Tibial nerve (tissue), 4 donors: ENCODE results near the gene KCNH2. TPM values are rescaled to one million over a fixed set of nuclear protein-coding genes. Genes with fewer than 3 reads are reported as not detected.

Experiments
- DNase-seq, 2 donors: peaks; one replicate each; pipeline ENCODE4 v3.0.0-alpha.2; 2019; ENCODE audit warnings: low spot score in 2 of 2
- H3K27ac ChIP-seq, 4 donors: fragments of 200-600 bp; sonication (generic) in 3 of 4; one replicate each; pipeline ENCODE4 v1.5.1; 2017 to 2019; ENCODE audit warnings: mild to moderate bottlenecking in 1 of 4
- H3K27me3 ChIP-seq, 2 donors: fragments of 200-600 bp; sonication (generic) in 1 of 2; one replicate each; pipeline versions ENCODE4 v1.5.1 to v1.6.0; 2017 to 2019
- H3K36me3 ChIP-seq, 3 donors: fragments of 200-600 bp; sonication (generic); one replicate each; pipeline ENCODE4 v1.5.1; 2018 to 2019
- H3K4me1 ChIP-seq, 4 donors: fragments of 200-600 bp; sonication (generic) in 3 of 4; one replicate each; pipeline ENCODE4 v1.5.1; 2017 to 2019
- H3K4me3 ChIP-seq, 4 donors: fragments of 200-600 bp; sonication (generic) in 3 of 4; one replicate each; pipeline ENCODE4 v1.5.1; 2017 to 2019; ENCODE audit warnings: mild to moderate bottlenecking in 1 of 4, moderate library complexity in 1 of 4
- H3K9me3 ChIP-seq, 4 donors: fragments of 200-600 bp; sonication (generic) in 3 of 4; one replicate each; pipeline ENCODE4 v1.5.1; 2017 to 2019
- CTCF ChIP-seq, 5 experiments: fragments of 200-600 bp in 3 of 5; fragments of 450-650 bp in 2 of 5; sonication (generic) in 3 of 5; IDR thresholded peaks; one replicate each; pipeline ENCODE4 v1.5.1; 2016 to 2019; ENCODE audit warnings: antibody characterized with exemption in 5 of 5, mild to moderate bottlenecking in 3 of 5, moderate library complexity in 2 of 5
- EP300 ChIP-seq, 2 donors: sonication (generic); formaldehyde crosslinking; IDR thresholded peaks; one replicate each; pipeline ENCODE4 v1.6.1; 2017; ENCODE audit warnings: antibody characterized with exemption in 2 of 2, mild to moderate bottlenecking in 1 of 2
- POLR2A ChIP-seq, 2 donors: fragments of 450-650 bp; IDR thresholded peaks; one replicate each; pipeline ENCODE4 v1.6.1; 2017; ENCODE audit warnings: antibody characterized with exemption in 2 of 2, mild to moderate bottlenecking in 2 of 2, moderate library complexity in 2 of 2
- WGBS, 2 donors: methylation state at CpG; one replicate each; pipeline ENCODE4 v1.1.5; 2018; 5-methylcytosine and 5-hydroxymethylcytosine counted together
- total RNA-seq, 4 donors: library from RNA; depleted of rRNA; stranded (reverse); fragments of >200 nt; gene quantifications; one replicate each; pipeline ENCODE4 v1.1.0, GENCODE V29; 2016

Gene KCNH2
- total RNA-seq, 4 donors from 2014 or later: 1.5 to 9.0 (median 2.4) TPM

GRCh38 chr7:150945853-150946420, 32.2 kb downstream of the KCNH2 start:
- Histone ChIP-seq H3K4me3 (no peak overlapping the region), H3K4me1 (peaks cover 0 to 24% (median 19%) of the 10 kb centered on the region in 4 donors), H3K27me3 (peaks cover 0 to 33% of the 10 kb centered on the region in 2 donors), H3K36me3 (no peaks in the 10 kb centered on the region), H3K27ac (peak overlapping the region; percentile 69 to 92 (median 86)), H3K9me3 (no peaks in the 10 kb centered on the region)
- TF ChIP-seq EP300 (IDR thresholded peaks at IDR 0.05) (peak; percentile 66 to 76), CTCF (IDR thresholded peaks at IDR 0.05) (no peak), POLR2A (IDR thresholded peaks at IDR 0.05) (peak in 1 of 2 donors; percentile 40)
- DNase-seq: peak; percentile 15 to 39
- WGBS, 2 donors: 40 to 51% methylated on average over 17 of the region's 17 CpGs

- H3K9me3 ChIP-seq: no peaks in the 10 kb centered on the region
- 33 to 40% methylated on average over 15 to 19 of the region's 19 CpGs for WGBS, 2 donors
- DNase-seq: peak in 1 of 2 donors; percentile 8
Observed at GRCh38 chr7:150945171-150945852, 32.8 kb downstream of the KCNH2 start.

GRCh38 chr7:150944066-150945042, 33.8 kb downstream of the KCNH2 start:
- Histone ChIP-seq H3K9me3 (no peaks in the 10 kb centered on the region), H3K36me3 (no peaks in the 10 kb centered on the region), H3K4me1 (peaks cover 0 to 24% (median 19%) of the 10 kb centered on the region in 4 donors), H3K27me3 (peaks cover 0 to 24% of the 10 kb centered on the region in 2 donors), H3K4me3 (no peak overlapping the region), H3K27ac (peak overlapping the region; percentile 69 to 92 (median 86))
- no peak for TF ChIP-seq EP300 (IDR thresholded peaks at IDR 0.05)
- TF ChIP-seq CTCF (IDR thresholded peaks at IDR 0.05): no peak
- TF ChIP-seq POLR2A (IDR thresholded peaks at IDR 0.05): no peak
- 83 to 87% methylated on average over 6 of the region's 6 CpGs for WGBS, 2 donors
- peak in 1 of 2 donors; percentile 4 for DNase-seq

More at GRCh38 chr7:150945171-150945852, 32.8 kb downstream of the KCNH2 start:
- no peaks in the 10 kb centered on the region for H3K36me3 ChIP-seq
- peaks cover 0 to 27% of the 10 kb centered on the region in 2 donors for H3K27me3 ChIP-seq
- peak overlapping the region; percentile 69 to 92 (median 86) for H3K27ac ChIP-seq
- TF ChIP-seq POLR2A (IDR thresholded peaks at IDR 0.05) (no peak), EP300 (IDR thresholded peaks at IDR 0.05) (no peak), CTCF (IDR thresholded peaks at IDR 0.05) (no peak)
- no peak overlapping the region for H3K4me3 ChIP-seq
- H3K4me1 ChIP-seq: peaks cover 0 to 24% (median 19%) of the 10 kb centered on the region in 4 donors

- Histone ChIP-seq H3K9me3 (no peaks in the 10 kb centered on the region), H3K27ac (no peak overlapping the region), H3K4me3 (no peak overlapping the region), H3K36me3 (no peaks in the 10 kb centered on the region), H3K4me1 (peaks cover 0 to 26% (median 19%) of the 10 kb centered on the region in 4 donors), H3K27me3 (peaks cover 0 to 24% of the 10 kb centered on the region in 2 donors)
- 84 to 99% methylated on average over 6 of the region's 6 CpGs for WGBS, 2 donors
- no peak for DNase-seq
- no peak for TF ChIP-seq CTCF (IDR thresholded peaks at IDR 0.05)
- no peak for TF ChIP-seq POLR2A (IDR thresholded peaks at IDR 0.05)
- no peak for TF ChIP-seq EP300 (IDR thresholded peaks at IDR 0.05)
Observed at GRCh38 chr7:150943453-150943814, 34.7 kb downstream of the KCNH2 start.
